Measurements from ENCODE around the gene NDUFAF2.
A peak's percentile ranks its signal among the peaks of the same experiment; 100 is the strongest.

NDUFAF2 gene

GRCh38 chr5:60944904-60945812 lies at the start of gene NDUFAF2, which contains the start of gene ERCC8:
Gene NDUFAF2 (plus strand): TSS chr5:60945205. CDS start chr5:60945256, 51 bp downstream.
Gene ERCC8 (minus strand): TSS chr5:60945070. CDS start chr5:60945008, 62 bp downstream.
- no peak for TF ChIP-seq CTCF (IDR thresholded peaks at IDR 0.05; ENCODE audit: extremely low read depth, missing control alignments)
- DNase-seq (ENCODE audit: low spot score), result peak; percentile 94

GRCh38 chr5:60896991-60897390 lies 48.0 kb upstream of the NDUFAF2 start:
- no peak for TF ChIP-seq CTCF (IDR thresholded peaks at IDR 0.05; ENCODE audit: extremely low read depth, missing control alignments)
- DNase-seq (ENCODE audit: low spot score), result no peak

GRCh38 chr5:60903356-60903755 lies 41.6 kb upstream of the NDUFAF2 start:
- no peak for DNase-seq (ENCODE audit: low spot score)
- TF ChIP-seq CTCF (IDR thresholded peaks at IDR 0.05; ENCODE audit: extremely low read depth, missing control alignments), result no peak

GRCh38 chr5:60916646-60917045 lies 28.4 kb upstream of the NDUFAF2 start:
- TF ChIP-seq CTCF (IDR thresholded peaks at IDR 0.05; ENCODE audit: extremely low read depth, missing control alignments), result no peak
- DNase-seq (ENCODE audit: low spot score), result no peak

- no peak for TF ChIP-seq CTCF (IDR thresholded peaks at IDR 0.05; ENCODE audit: extremely low read depth, missing control alignments)
- DNase-seq (ENCODE audit: low spot score), result no peak
These were observed 26.5 kb upstream of the NDUFAF2 start for GRCh38 chr5:60918466-60918865.

- DNase-seq (ENCODE audit: low spot score), result no peak
- no peak for TF ChIP-seq CTCF (IDR thresholded peaks at IDR 0.05; ENCODE audit: extremely low read depth, missing control alignments)
These were observed 17.6 kb upstream of the NDUFAF2 start for GRCh38 chr5:60927450-60927849.

GRCh38 chr5:60929024-60929423 lies 16.0 kb upstream of the NDUFAF2 start:
- no peak for DNase-seq (ENCODE audit: low spot score)
- no peak for TF ChIP-seq CTCF (IDR thresholded peaks at IDR 0.05; ENCODE audit: extremely low read depth, missing control alignments)
